GM19372 (cell line): ENCODE results near the gene FN1.

ENCODE experiments used
- ATAC-seq: cut with Tn5 transposase; IDR thresholded peaks from one replicate; pipeline ENCODE4 v1.9.1; 2021; ENCODE audit warnings: mild to moderate bottlenecking, low read depth, moderate library complexity; ENCODE audit not compliant: unreplicated experiment

Gene FN1

DNA sequence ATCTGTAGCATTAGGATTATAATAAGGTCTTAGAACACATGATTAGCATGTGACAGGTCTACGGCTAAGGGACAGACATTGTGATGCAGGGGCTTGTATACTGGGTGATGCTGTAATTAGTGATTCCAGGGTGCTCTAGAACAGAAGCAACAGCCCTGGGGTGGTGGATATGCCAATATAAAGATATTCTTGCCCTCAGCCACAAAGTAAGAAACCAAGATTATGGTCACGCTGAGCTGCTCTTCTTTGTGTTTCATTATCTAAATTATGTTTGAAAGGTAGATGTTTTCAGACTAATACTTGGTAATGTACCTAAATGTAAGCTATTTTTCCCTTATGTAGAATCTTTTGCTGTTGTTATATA is 45.3 kb downstream of the FN1 start:
- no peak for ATAC-seq

DNA sequence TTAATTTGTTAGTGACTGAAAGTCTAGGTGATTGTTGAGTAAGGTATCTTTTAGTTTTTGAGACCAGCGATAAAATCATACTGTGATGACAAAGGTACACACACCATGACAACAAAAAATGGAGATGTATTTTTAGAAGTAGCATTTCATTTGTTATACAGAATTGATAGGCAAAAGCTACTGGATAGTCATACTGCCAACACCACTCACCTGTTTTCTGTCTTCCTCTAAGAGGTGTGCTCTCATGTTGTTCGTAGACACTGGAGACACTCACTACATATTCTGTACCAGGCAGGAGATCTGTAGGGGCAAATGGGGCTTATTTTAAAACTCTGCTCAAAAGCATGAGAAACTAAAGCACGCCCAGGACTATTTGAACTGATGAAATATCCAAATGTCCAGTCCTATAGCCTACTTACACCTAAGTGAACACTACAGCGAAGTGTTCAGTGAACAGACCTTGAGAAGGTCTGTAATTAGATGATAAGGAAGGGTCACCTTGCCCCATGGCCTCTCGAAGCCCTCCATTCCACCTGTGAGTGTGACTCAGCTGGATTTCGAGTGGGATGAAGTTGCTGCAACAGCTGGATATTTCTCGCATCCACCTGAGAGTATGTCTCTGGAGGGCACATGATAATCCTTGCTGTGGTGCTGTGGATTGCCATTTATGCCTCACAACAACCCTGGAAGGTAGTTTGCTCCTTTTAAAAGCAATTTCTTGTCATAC is 47.7 kb downstream of the FN1 start:
- no peak for ATAC-seq

DNA sequence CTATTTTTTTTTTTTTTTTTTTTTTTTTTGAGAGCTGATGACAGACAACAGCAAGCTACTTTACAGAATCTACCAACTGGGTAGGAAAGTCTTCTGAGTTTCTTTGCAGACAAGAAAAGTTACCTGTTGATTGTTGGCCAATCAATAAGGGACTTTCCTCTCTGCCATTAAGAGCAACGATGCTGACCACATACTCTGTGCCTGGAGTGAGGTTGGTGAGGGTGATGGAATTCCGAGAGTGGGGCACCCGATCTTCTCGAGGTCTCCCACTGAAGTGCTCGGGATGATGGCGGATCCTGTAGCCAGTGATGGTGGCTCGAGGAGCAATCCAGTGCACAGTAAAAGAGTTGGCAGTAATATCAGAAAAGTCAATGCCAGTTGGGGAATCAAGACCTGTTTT is 49.3 kb downstream of the FN1 start:
- ATAC-seq, result no peak

DNA sequence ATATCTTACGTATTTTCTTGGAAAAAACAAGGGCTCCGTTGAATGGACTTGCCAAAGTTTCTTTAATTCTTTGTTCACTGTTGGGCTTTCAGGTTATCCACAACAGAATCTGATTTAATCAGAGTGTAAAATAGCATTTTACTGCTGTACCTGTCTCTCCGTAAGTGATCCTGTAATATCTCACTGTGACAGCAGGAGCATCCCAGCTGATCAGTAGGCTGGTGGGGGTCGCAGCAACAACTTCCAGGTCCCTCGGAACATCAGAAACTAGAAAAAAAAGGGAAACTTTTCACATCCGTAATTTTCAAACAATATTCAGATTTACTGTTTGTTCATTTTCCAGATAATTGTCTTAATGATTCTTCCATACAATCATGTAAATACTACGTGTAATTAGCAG is 51.2 kb downstream of the FN1 start:
- no peak for ATAC-seq

DNA sequence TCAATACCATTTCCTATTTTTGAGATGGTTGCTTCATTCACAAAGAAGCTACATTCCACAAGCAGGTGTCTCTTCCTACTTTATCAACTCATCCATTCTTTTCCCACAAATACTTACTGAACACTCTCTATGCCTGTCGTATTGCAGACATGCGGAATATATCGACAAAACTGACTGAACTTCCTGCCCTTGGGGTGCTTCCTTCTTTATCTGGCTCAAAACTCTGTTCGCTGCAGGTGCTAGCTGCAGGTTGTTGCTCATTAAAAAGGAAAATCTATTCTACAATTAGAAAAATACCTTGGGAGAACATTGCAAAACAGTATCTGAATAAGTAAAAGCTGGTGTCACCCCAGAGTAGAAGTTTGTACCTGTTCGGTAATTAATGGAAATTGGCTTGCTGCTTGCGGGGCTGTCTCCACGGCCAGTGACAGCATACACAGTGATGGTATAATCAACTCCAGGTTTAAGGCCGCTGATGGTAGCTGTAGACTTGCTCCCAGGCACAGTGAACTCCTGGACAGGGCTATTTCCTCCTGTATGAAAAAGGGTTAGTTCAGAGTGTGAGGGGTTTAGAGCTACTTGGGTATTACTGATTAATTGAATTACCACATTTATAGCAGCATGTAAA is 52.1 kb downstream of the FN1 start:
- no peak for ATAC-seq

DNA sequence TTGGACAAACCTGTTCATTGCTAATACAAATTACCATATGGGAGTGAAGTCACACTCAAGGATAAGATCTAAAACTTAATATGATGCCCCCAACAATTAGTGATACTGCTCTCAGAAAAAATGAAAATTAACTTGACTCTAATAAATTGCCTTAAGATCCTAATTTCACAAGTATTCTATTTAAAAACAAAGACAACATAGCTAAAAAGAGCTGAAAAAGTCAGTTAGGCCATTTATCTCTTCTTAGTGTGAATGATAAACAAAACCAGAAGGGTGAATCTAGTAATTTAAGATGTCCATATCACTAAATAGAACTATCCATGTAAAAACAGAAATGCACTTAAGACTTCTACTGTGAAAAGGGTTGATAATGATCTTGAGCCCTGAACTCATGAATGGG is 53.4 kb downstream of the FN1 start:
- ATAC-seq, result no peak

DNA sequence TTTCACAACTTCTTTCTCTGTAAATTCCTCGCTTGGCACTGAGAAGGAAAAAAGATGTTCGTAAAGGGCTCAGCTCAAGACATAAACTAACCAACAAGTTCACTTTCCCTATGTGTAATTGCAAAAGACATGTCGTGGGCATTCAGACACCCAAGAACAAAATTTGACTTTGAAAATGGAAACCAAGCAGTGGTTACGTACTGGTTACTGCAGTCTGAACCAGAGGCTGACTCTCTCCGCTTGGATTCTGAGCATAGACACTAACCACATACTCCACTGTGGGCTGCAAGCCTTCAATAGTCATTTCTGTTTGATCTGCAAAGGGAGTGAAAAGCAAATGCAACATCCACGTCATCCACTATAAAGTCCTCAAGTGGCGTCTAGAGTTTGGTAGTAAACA is 53.9 kb downstream of the FN1 start:
- no peak for ATAC-seq

DNA sequence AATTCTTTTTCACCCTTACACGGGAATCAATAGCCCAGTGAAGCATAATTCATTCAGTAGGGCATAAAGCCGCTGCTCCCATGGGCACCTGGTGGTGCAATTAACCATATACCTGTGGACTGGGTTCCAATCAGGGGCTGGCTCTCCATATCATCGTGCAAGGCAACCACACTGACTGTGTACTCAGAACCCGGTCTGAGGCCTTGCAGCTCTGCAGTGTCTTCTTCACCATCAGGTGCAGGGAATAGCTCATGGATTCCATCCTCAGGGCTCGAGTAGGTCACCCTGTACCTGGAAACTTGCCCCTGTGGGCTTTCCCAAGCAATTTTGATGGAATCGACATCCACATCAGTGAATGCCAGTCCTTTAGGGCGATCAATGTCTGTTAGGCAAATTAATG is 55.2 kb downstream of the FN1 start:
- no peak for ATAC-seq

DNA sequence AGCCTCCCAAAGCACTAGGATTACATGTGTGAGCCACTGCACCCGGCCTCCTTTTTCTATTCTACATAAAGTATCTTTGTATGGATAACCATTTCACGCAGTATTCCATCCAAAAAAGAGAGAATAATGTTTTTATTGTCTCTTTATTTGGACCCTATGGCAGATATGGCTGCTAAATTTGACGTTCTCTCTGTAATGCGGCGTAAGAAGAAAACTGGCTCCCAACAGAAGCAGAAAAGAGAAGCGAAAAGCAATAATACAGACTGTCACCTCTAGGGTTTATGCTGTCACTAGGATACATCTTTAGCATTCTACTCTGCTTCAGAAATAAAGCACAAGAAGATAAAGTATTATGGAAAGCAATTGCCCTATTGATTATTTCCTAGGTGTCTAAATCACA is 55.9 kb downstream of the FN1 start:
- no peak for ATAC-seq

DNA sequence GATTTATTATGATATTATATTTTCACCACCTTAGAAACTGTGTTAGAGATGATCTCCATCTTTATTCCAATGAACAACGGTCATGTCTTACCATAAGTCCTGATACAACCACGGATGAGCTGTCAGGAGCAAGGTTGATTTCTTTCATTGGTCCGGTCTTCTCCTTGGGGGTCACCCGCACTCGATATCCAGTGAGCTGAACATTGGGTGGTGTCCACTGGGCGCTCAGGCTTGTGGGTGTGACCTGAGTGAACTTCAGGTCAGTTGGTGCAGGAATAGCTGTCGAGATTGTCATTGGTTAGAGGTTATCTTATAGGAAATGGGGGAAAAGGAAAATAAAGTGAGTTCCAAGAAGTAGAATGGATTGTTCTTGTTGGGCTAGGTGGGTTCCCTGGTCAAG is 56.8 kb downstream of the FN1 start:
- no peak for ATAC-seq

DNA sequence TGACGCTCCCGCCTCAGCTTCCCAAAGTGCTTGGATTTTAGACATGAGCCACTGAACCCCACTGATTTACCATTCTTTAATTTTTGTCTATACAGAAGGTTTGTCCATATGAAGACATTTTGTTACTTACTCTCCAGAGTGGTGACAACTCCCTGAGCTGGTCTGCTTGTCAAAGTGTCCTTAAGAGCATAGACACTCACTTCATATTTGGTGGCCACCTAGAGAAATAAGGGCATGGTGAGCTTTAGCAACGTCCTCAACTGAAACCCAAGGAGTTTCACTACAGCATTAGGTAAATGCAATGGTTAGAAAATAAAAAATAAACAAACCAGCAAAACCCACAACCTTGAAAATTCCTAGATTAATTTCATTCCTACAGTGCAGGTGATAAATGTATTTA is 57.8 kb downstream of the FN1 start:
- ATAC-seq, result no peak

DNA sequence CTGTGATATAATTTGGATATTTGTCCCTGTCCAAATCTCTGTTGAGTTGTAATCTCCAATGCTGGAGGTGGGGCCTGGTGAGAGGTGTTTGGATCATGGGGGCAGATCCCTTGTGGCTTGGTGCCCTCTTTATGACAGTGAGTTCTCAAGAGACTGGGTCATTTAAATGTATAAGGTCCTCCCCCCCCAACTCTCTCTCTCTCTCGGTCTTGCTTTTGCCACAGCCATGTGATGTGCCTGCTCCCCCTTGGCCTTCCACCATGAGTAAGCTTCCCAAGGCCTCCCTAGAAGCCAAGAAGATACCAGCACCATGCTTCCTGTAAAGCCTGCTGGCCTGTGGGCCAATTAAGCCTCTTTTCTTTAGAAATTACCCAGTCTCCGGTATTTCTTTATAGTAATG is 58.6 kb downstream of the FN1 start:
- ATAC-seq, result no peak

DNA sequence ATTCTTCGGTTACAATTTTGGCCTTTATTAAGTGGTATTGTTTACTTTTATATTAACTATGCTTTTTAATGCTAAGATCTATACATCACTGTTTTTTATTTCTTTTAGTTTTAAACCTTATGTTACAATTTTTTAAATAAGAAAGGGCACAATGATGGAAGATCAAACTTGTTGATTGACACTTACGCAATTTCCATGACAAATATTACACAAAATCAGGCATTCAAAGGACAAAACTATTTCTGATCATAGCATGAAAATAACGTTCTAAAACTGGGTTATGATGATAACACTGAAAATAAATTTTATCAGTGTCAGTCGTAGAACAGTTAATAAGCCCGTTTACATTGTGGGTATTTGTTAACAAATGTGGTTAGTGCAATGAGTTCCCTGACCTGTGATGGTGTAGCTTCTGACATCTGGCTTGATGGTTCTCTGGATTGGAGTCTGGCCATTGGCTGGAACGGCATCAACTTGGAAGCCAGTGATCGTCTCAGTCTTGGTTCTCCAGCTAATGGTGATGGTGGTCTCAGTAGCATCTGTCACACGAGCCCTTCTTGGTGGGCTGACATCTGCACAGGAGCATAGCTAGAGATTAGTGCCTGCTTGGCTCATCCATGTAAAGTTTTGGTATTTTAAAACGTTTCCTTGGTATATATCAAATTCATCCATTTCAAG is 59.6 kb downstream of the FN1 start:
- ATAC-seq, result no peak

DNA sequence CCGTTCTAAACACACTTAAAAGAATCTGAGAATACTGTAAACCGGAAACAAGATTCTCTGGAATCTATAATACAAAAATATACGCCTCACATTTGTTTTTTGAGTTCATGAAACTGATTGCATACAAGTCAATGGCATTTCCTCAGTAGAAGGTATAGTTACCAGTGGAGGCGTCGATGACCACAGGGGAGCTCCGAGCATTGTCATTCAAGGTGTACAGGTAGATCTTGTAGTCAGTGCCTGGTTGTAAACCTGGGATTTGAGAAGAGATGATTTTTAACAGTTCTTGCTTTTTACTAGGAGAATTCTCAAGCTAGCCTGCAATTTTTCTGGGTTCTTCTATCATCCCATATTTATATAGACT is 60.4 kb downstream of the FN1 start:
- ATAC-seq, result no peak

DNA sequence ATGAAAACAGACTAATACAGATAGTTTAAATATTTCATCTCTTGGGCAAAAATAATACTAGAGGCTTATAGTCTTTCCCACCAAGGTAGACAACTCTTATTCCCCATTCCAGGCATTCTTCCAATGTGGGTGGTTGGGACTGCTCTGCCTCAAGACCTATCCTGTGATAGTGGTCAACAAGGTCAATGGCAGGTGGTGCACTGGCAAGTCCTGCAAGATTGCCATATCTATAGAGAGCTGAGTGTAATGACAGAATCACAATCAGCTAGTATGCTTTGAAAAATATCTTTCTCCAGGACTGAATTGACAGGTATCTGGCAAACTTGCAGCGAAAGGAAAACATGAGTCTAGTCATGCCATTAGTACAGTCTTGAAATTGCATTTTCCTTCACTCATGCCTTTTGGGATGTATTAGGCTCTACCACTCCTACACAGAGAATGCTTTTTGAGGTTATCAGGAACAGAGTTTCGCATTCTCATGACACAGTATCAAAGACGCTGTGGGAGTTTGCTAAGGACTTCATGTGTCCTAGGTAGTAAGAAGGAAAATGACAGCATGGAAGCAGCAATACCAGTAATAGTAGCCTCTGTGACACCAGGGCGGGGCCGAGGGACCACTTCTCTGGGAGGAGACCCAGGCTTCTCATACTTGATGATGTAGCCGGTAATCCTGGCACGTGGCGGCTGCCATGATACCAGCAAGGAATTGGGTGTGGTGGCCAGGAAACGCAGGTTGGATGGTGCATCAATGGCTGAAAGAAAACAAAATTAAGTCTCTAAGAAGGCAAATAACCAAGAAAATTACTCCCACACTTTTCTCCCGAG is 61.0 kb downstream of the FN1 start:
- no peak for ATAC-seq

DNA sequence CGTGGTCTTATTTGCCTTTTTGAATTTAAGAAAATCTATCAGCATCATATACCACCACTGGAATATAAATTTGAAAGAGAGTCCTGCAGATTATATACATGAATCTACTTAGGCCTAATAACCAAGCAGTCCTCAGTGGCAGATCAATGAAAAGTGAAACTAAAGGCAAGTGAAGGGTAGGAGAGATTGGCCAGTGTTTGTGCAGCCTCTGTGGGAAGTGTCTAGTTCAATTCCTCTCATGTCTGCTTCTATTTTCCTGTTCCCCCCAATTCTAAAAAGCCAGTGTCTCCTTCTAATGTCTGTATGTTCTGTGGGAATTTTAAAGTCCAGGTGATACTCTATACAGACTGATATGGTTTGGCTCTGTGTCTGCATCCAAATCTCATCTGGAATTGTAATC is 61.9 kb downstream of the FN1 start:
- ATAC-seq, result no peak

DNA sequence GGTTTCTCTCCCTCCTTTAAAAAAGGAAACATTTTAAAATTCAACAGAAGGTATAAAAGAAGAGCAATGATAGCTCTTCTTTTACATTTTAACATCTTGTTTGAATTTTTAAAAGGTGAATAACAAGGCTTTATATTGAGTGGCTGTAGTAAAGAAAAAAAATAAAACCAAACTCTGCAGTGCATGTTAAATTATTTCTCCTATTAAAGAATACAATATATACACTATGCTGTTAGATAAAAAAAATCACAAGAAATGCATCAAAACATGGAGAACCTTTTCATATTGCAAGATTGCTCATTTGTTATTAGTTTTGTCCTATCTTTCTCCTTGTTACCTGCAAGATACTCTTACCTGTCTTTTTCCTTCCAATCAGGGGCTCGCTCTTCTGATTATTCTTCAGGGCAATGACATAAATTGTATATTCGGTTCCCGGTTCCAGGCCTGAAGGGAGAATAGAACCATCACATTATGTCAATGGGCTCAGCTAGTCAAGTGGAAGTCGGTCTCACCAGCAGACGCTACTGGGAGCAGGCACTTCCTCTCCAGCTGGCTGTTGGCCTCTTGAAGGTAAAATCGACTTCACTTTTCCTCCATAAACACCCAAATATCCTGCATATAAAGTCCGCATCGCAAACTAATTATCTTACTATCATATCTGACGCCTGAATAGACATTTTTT is 62.8 kb downstream of the FN1 start:
- no peak for ATAC-seq

DNA sequence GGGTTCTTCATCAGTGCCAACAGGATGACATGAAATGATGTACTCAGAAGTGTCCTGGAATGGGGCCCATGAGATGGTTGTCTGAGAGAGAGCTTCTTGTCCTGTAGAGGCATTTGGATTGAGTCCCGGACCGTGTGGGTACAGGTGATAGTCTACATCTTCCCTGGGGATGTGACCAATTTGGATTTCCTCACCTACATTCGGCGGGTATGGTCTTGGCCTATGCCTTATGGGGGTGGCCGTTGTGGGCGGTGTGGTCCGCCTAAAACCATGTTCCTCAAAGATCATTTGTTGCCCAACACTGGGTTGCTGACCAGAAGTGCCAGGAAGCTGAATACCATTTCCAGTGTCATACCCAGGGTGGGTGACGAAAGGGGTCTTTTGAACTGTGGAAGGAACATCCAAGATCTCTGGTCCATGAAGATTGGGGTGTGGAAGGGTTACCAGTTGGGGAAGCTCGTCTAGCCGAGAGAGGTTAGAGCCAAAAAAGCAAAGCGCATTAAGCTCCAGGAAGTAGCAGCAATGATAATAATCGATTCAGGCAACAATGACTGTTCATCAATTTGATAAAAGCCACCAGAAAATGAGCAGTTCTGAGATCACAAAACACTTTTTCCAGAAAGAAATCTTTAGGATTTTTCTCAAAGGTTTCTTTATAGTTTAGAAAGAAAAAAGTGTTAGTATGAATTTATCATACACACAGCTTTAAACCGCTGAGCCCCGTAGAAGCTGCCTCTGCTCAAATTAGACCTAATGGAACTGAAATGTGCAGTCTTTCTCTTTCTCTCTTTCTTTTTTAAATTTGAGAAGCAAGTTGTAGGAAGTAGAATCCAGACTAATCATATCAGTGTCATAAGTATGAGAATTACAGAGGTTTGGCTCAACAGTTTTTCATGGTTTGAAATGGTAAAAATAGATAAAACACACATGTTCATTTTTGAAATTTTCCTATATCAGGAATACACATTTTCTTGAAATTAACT is 63.7 kb downstream of the FN1 start:
- no peak for ATAC-seq

DNA sequence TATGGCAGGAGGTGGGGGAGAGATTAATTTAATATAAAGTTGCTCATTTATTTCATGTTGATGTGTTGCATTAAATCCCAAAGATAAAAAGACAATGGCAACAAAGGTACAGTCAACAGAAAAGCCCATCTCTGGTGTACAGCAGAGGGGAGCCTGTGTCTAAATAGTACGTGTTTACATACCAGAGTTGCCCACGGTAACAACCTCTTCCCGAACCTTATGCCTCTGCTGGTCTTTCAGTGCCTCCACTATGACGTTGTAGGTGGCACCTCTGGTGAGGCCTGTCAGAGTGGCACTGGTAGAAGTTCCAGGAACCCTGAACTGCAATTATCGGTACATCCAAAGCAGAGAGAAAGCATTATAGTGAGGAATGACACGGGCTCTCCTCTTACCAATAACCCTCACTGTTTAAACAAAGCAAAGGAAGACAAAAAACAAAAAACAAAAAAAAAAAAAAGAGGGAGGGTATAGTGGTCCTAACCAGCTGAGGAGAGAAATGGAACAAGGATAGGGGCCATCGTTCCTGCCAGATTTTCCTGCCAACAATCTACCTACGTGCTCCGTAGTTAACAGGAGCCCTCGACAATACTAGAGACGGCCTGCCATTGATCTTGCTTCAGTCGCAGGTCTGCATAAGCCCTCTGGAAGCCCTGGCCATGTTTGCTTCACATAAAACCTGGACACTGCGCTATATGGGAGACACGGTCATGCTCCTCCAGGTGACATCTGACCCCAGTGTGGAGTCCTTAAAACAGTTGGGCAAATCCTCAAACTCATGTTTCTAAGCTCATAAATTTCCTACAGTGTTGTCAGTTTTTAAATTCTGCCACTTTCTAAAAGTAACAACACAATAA is 65.5 kb downstream of the FN1 start:
- ATAC-seq, result no peak
